Lower leg skin (tissue), 3 donors: ENCODE measurements around the gene LIX1.

Experiments
- POLR2A ChIP-seq, 2 donors: fragments of 450-650 bp; IDR thresholded peaks; one replicate each; pipeline ENCODE4 v1.6.1; 2016 to 2017; ENCODE audit warnings: antibody characterized with exemption in 2 of 2, mild to moderate bottlenecking in 1 of 2, moderate library complexity in 1 of 2
- TF ChIP-seq, protein P1 (sequence below), 3 donors: fragments of 450-650 bp; IDR thresholded peaks; one replicate each; pipeline ENCODE4 v1.5.1; 2016; ENCODE audit warnings: antibody characterized with exemption in 3 of 3, mild to moderate bottlenecking in 3 of 3, moderate library complexity in 2 of 3

GRCh38 chr5:97127727-97128126, 14.7 kb downstream of the LIX1 start:
- TF ChIP-seq, protein P1, sequence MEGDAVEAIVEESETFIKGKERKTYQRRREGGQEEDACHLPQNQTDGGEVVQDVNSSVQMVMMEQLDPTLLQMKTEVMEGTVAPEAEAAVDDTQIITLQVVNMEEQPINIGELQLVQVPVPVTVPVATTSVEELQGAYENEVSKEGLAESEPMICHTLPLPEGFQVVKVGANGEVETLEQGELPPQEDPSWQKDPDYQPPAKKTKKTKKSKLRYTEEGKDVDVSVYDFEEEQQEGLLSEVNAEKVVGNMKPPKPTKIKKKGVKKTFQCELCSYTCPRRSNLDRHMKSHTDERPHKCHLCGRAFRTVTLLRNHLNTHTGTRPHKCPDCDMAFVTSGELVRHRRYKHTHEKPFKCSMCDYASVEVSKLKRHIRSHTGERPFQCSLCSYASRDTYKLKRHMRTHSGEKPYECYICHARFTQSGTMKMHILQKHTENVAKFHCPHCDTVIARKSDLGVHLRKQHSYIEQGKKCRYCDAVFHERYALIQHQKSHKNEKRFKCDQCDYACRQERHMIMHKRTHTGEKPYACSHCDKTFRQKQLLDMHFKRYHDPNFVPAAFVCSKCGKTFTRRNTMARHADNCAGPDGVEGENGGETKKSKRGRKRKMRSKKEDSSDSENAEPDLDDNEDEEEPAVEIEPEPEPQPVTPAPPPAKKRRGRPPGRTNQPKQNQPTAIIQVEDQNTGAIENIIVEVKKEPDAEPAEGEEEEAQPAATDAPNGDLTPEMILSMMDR (IDR thresholded peaks at IDR 0.05): no peak
- no peak for TF ChIP-seq POLR2A (IDR thresholded peaks at IDR 0.05)
